HL-60 (cell line): Measurements from ENCODE around the gene USF2.

Experiments
- CTCF ChIP-seq: IDR thresholded peaks from one replicate; pipeline ENCODE4 v1.5.1; 2011; ENCODE audit warnings: low read length, control low read depth, inconsistent platforms; ENCODE audit not compliant: insufficient read depth
- POLR2AphosphoS5 ChIP-seq: IDR thresholded peaks from 2 replicates; pipeline ENCODE4 v1.6.1; 2012; ENCODE audit warnings: low read depth
- REST ChIP-seq: IDR thresholded peaks from 2 replicates; pipeline ENCODE4 v1.6.1; 2012; ENCODE audit warnings: low read depth; ENCODE audit not compliant: insufficient replicate concordance
- SPI1 ChIP-seq: IDR thresholded peaks from 2 replicates; pipeline ENCODE4 v1.6.1; 2012; ENCODE audit warnings: low read depth, mild to moderate bottlenecking, borderline replicate concordance

- TF ChIP-seq CTCF, result no peak
- TF ChIP-seq SPI1, result no peak
- TF ChIP-seq POLR2AphosphoS5, result no peak
- no peak for TF ChIP-seq REST
Measured at GRCh38 chr19:35219008-35219407, 49.8 kb upstream of the USF2 start.
